ENCODE measurements around the gene AIFM2.
"Not testable (repeated sequence)": the region's sequence is repeated elsewhere in the genome, so short reads cannot be mapped to it uniquely, and the experiment has no call there.

Gene AIFM2

GRCh38 chr10:70145666-70146488 lies 13.3 kb upstream of the AIFM2 start:
- DNase-seq (ENCODE audit: low read depth): peak; percentile 66

DNA sequence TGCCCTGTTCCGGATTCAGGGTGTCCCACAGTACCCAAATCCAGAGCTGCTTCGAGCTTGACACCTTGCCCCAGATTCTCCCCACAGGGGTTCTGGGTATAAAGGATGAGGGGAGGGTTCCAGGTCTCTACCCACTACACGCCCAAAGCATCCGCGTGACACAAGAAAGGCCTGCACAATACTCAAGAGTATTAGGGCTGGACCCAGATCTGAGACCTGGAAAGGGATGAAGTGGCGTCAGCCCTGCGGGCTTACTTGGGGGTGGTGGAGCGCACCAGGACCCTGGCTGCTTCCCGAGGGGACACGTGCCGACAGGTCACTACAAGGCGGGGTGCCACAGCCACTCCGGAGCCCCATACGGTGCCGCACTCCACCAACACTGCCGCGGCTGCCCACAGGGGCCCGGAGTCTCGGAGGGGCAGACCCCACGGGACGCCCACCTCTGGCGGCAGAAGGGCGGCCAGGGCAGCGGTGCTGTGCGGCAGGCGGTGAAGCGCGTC lies 12.6 kb upstream of the AIFM2 start:
- DNase-seq (ENCODE audit: low read depth): no peak

- no peak for DNase-seq (ENCODE audit: low read depth)
These were observed 11.9 kb upstream of the AIFM2 start for GRCh38 chr10:70144372-70145110.

GRCh38 chr10:70142555-70142954 lies 9.9 kb upstream of the AIFM2 start:
- no peak for DNase-seq (ENCODE audit: low read depth)

- DNase-seq (ENCODE audit: low read depth): no peak
These were observed 7.7 kb upstream of the AIFM2 start for GRCh38 chr10:70140297-70140696.

GRCh38 chr10:70139997-70140250 lies 7.3 kb upstream of the AIFM2 start:
- no peak for DNase-seq (ENCODE audit: low read depth)

GRCh38 chr10:70139151-70139996 lies 6.7 kb upstream of the AIFM2 start:
- no peak for DNase-seq (ENCODE audit: low read depth)

DNA sequence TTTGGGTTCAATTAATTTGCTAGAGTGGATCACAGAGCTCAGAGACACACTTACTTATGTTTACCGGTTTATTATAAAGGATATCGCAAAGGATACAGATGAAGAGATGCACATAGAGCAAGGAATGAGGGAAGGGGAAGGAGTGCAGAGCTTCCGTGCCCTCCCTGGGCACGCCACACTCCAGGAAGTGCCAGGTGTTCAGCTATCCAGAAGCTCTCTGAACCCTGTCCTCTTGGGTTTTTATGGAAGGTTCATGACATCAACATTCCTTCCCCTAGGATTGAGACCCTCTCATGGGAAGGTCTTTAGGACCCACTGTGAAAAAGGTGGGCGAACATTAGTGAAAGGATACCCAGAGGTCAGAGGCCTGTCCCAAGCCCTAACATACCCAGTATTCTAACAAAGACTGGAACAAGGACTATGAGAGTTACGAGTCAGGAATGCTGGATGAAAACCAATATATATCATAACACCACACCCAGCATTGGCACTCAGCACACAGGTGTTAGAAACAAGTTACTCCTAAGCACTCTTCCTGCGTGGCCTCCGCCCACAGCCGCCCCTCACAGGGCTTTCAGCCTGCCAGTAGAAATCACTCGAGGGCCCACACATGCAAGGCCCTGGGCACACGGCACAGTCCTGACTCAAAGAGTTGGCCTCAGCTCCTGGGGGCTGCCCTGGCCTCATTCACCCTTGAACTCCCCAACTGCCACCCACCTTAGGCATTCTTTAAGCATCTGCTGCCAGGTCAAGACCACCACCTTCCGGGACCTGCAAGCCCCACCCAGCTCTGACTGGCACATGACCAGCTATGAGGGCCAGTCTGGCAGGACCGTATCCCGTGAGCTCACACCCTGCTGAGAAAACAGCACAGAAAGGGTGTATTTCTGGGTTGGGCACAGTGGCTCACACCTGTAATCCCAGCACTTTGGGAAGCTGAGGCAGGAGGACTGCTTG lies 5.6 kb upstream of the AIFM2 start:
- DNase-seq (ENCODE audit: low read depth): no peak

DNA sequence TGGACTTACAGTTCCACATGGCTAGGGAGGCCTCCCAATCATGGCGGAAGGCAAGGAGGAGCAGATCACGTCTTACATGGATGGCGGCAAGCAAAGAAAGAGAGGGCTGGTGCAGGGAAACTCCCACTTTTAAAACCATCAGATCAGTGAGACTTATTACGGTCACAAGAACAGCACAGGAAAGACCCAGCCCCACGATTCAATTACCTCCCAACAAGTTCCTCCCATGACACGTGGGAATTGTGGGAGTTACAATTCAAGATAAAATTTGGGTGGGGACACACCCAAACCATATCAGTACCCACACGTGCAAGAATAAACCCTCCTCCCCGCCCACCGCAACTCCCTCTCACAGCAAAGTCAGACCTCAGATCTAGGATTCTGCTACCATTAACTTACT lies 4.5 kb upstream of the AIFM2 start:
- no peak for DNase-seq (ENCODE audit: low read depth)

DNA sequence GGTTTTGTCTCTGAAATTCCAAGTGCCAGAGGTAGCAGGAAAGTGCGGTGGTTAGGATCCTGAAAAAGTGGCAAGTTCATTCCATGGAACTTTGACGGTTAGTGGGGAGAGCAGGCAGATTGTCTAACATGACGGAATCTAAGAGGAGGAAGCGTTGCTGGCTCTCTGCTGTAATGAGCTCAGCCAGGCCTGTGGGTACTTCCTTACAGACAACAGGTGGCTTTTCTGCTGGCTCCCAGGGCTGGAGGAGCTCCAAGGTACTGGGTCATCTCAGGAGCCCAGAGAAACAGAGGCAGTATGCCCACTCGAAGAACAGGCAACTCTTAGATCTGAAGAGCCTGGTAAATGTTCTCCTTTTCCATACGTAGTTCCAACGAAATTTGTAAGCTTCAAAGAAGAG lies 3.1 kb upstream of the AIFM2 start:
- no peak for DNase-seq (ENCODE audit: low read depth)

- DNase-seq (ENCODE audit: low read depth): no peak
These were observed 2.4 kb upstream of the AIFM2 start for GRCh38 chr10:70135046-70135445.

DNA sequence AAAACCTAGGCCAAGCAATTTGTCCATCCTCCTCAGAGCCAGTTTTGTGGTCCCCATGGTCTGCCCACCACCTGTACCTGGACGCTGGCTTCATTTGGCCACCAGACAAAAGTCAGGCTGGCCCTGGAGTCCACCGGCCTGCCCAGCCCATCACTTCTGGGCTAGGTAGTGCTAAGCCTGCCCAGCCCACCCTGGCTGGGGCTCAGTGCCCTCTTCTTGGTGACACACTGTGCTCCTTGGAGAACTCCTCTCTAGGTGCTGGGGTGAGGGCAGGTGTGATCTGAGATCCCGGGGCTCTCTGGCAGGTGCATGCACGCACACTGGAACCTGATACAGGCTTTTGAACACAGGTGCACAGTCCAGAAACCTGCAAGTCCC lies 1.1 kb downstream of the AIFM2 start:
- no peak for DNase-seq (ENCODE audit: low read depth)

DNA sequence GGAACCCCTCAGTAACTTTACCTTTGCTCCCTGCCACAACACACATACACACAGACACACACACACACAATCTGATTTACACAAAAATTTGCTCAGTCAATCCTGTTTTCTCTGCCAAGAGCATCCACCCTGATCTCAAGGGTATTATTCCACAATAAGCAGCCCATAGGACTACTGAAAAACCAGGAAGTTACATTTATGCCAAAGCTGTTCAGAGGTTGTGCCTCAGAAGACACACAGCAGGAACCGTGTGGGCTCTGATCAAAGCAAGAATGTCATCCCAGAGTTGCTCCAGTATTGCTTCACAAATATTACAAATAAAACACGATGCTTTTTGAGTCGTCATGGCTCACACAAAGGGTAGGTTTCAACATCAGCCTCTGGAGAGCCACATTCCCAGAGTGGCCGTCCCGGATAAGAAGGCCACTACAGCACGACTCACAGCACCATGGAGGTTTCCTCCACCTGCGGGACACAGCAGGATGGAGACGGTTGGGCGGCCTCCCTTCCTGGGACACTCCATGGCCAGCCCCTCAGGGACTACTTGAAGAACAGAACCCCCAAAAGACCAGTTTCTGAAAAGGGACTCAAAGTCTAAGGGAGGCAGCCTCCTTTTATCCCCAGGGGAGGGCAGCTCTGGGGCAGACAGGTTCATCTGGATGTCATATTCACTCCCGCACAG lies 1.6 kb downstream of the AIFM2 start:
- no peak for DNase-seq (ENCODE audit: low read depth)

GRCh38 chr10:70126700-70127395 lies 5.8 kb downstream of the AIFM2 start:
- DNase-seq (ENCODE audit: low read depth): no peak

DNA sequence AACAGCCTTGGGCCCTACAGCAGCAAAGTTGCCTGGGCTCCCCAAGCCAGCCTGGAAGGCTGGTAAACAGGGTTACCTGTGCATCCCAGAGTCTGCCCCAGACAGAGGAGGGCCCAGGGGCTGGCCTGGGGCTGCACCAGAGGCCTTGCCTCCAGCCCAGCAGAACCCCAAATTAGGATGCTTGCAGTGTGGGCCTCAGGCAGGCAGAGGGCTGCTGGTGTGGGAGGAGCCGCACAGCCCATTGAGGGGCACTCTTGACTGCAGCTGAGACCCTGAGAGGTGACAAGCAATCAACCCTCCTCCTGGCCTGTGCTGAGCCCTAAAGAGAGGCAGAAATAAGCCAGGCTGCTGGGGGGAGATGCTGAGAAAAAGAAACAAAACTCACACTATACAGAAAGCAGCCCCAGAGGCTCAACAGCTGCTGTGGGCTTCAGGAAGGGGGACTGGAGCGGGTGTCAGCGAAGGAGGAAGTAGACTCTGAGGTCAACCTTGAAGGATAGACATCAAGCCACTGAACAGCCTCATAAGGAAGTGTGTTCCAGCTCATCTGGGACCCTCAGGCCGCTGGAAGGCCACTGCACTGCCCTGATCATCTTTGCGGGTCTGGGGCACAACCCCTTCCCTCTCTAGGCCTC lies 6.6 kb downstream of the AIFM2 start:
- no peak for DNase-seq (ENCODE audit: low read depth)

DNA sequence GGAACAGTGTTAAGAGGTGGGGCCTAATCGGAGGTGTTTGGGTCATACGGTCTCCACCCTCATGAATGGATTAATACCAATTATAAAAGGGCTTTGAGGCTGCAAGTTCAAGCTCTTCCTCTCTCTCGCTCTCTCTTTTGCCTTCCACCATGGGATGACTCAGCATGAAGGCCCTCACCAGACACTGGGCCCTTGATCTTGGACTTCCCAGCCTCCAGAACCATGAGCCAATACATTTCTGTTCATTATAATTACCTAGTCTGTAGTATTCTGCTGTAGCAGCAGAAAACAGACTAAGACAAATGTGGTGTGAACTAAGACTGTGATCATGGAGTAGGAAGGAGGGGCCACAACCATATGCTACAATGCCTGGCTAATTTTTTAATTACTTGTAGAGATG lies 7.7 kb downstream of the AIFM2 start:
- DNase-seq (ENCODE audit: low read depth): no peak

GRCh38 chr10:70124415-70124814 lies 8.2 kb downstream of the AIFM2 start:
- no peak for DNase-seq (ENCODE audit: low read depth)

DNA sequence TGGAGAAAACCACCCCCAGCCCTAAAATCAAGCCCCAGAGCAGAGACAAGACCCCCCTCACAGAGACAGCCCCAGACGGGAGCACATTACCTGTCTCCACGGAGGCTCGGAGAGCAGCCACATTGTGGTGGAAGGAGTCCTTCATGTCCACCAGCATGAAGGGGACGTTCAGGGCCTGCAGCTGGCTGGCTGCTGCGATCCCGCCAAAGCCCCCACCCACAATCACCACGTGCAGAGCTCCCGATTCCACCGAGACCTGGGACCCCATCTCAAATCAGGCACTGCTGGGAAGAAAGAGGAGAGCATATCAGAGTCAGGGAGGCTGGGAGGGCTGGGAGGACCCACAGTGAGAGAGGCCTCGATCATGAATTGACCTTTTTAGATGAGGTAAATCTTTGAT lies 8.8 kb downstream of the AIFM2 start:
- DNase-seq (ENCODE audit: low read depth): no peak

GRCh38 chr10:70123166-70123565 lies 9.5 kb downstream of the AIFM2 start:
- DNase-seq (ENCODE audit: low read depth): not testable (repeated sequence)

DNA sequence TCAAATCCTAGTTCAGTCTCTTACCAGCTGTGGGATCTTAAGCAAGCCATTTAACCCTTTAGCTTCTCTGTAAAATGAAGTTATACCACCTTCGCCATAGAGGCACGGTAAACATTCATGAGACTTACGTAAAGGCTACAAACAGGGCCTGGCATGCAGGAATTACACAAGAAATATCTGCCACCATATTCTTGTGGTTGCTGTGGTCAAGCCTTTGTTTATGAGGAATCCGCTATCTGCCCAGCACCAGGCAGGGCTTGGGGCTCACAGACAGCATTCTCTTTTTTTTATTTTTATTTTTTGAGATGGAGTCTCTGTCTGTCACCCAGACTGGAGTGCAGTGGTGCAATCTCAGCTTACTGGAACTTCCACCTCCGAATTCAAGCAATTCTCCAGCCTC lies 9.9 kb downstream of the AIFM2 start:
- no peak for DNase-seq (ENCODE audit: low read depth)
